Right cardiac atrium (tissue), 5 donors: Measurements from ENCODE around the gene MEF2A. TPM values are rescaled to one million over a fixed set of nuclear protein-coding genes. Genes with fewer than 3 reads are reported as not detected.
"Not testable (repeated sequence)": the region's sequence is repeated elsewhere in the genome, so short reads cannot be mapped to it uniquely, and the experiment has no call there.

Experiments
- ATAC-seq, 2 donors: fragments of 200-7000 bp; cut with Tn5 transposase; one replicate each; pipeline versions ENCODE4 v1.8.0 to v1.9.1; 2020; ENCODE audit warnings: moderate library complexity in 2 of 2, mild to moderate bottlenecking in 1 of 2
- DNase-seq, 3 donors: peaks; one replicate each; pipeline ENCODE4 v3.0.0-alpha.2; 2020
- H3K27ac ChIP-seq: one replicate; pipeline ENCODE4 v1.5.1; 2013; ENCODE audit warnings: mild to moderate bottlenecking, low read length, control low read depth, moderate library complexity
- H3K27me3 ChIP-seq: one replicate; pipeline ENCODE4 v1.6.1; 2013; ENCODE audit not compliant: control insufficient read depth, insufficient read depth
- H3K4me1 ChIP-seq: one replicate; pipeline ENCODE4 v1.6.1; 2013; ENCODE audit warnings: low read length; ENCODE audit not compliant: control insufficient read depth, insufficient read depth
- H3K4me3 ChIP-seq: one replicate; pipeline ENCODE4 v1.5.1; 2013; ENCODE audit warnings: low read length, control low read depth
- H3K9me3 ChIP-seq: one replicate; pipeline ENCODE4 v1.6.1; 2013; ENCODE audit warnings: low read length; ENCODE audit not compliant: control insufficient read depth
- WGBS: extraction: QIAGEN DNeasy Blood & Tissue Kit; methylation state at CpG from one replicate; pipeline ENCODE4 v1.1.7; 2013; 5-methylcytosine and 5-hydroxymethylcytosine counted together
- intact Hi-C, 4 donors: fragments of 100-400 bp; cut with DNase I; formaldehyde crosslinking; loops; one replicate each; pipeline versions ENCODE4 v1.11.0 to v1.14.0; 2022 to 2023
- polyA plus RNA-seq: library from polyadenylated mRNA; stranded (reverse); fragments of 200-250 nt; gene quantifications from one replicate; pipeline ENCODE4 v1.2.3, GENCODE V29; 2013
- total RNA-seq, 4 donors: library from RNA; stranded (reverse); fragmentation: NEBNext Ultra II Directional; extraction: Animal tissue kit (Norgen Biotek cat#: 25700); gene quantifications; one replicate each; pipeline ENCODE4 v1.2.1, GENCODE V29; 2021
- donor health status: healthy with polysubstance abuse.
- donor health status: DM: no; HTN: yes; CAD: no.
- donor health status: DM: no; HTN: no; CAD: no.
- donor health status: DM: no; HTN: yes; CAD: no; lungs with severe emphysema.
- donor health status: DM: yes; HTN: yes; CAD: no.

Gene MEF2A
- total and polyA plus RNA-seq, 5 donors: 65.9 to 177 (median 172) TPM

- no peaks in the 10 kb centered on the region for H3K4me1 ChIP-seq
- 77% methylated on average over 7 of the region's 7 CpGs for WGBS
- no peak for DNase-seq
- H3K4me3 ChIP-seq: no peak overlapping the region
- H3K9me3 ChIP-seq: no peaks in the 10 kb centered on the region
- intact Hi-C loops: loop anchor here in 1 of 4 donors (10.0 kb wide), 1 partner anchor 453 kb away; no protein-coding TSS in a partner anchor
- no peak for ATAC-seq
- no peaks in the 10 kb centered on the region for H3K27me3 ChIP-seq
- no peak overlapping the region for H3K27ac ChIP-seq
Observed at GRCh38 chr15:99738021-99738847, 172.4 kb downstream of the MEF2A start.

GRCh38 chr15:99741835-99742234, 176.1 kb downstream of the MEF2A start:
- 88% methylated on average over 2 of the region's 2 CpGs for WGBS
- ATAC-seq: no peak

GRCh38 chr15:99744142-99744541, 178.4 kb downstream of the MEF2A start:
- 91% methylated on average over 7 of the region's 7 CpGs for WGBS
- intact Hi-C loops: loop anchor here in 1 of 4 donors (10.0 kb wide), 1 partner anchor 469 kb away; no protein-coding TSS in a partner anchor
- ATAC-seq (no peak), DNase-seq (no peak)
- no peaks in the 10 kb centered on the region for H3K27me3 ChIP-seq
- H3K4me3 ChIP-seq: no peak overlapping the region
- no peaks in the 10 kb centered on the region for H3K4me1 ChIP-seq
- H3K9me3 ChIP-seq: no peaks in the 10 kb centered on the region
- no peak overlapping the region for H3K27ac ChIP-seq

More at GRCh38 chr15:99741835-99742234, 176.1 kb downstream of the MEF2A start:
- no peaks in the 10 kb centered on the region for H3K4me1 ChIP-seq
- no peaks in the 10 kb centered on the region for H3K27me3 ChIP-seq
- H3K4me3 ChIP-seq: no peak overlapping the region
- intact Hi-C loops: loop anchor here in 1 of 4 donors (10.0 kb wide), 1 partner anchor 467 kb away; no protein-coding TSS in a partner anchor
- no peak for DNase-seq
- H3K9me3 ChIP-seq: no peaks in the 10 kb centered on the region
- H3K27ac ChIP-seq: no peak overlapping the region

GRCh38 chr15:99745370-99746086, 179.7 kb downstream of the MEF2A start:
- no peaks in the 10 kb centered on the region for H3K27me3 ChIP-seq
- no peak for DNase-seq
- H3K4me3 ChIP-seq: no peak overlapping the region
- H3K27ac ChIP-seq: no peak overlapping the region
- intact Hi-C loops: loop anchor here in 1 of 4 donors (10.0 kb wide), 1 partner anchor 471 kb away; no protein-coding TSS in a partner anchor
- no peaks in the 10 kb centered on the region for H3K4me1 ChIP-seq
- H3K9me3 ChIP-seq: no peaks in the 10 kb centered on the region
- no peak for ATAC-seq
- 88% methylated on average over 9 of the region's 9 CpGs for WGBS

- Histone ChIP-seq H3K9me3 (no peaks in the 10 kb centered on the region), H3K27me3 (no peaks in the 10 kb centered on the region), H3K4me3 (no peak overlapping the region), H3K4me1 (no peaks in the 10 kb centered on the region), H3K27ac (no peak overlapping the region)
- DNase-seq: peak; percentile 56 to 77 (median 73)
- WGBS: 60% methylated on average over 6 of the region's 6 CpGs
- intact Hi-C loops: loop anchor here in 1 of 4 donors (10.0 kb wide), 1 partner anchor 475 kb away; no protein-coding TSS in a partner anchor
- peak; percentile 71 to 90 for ATAC-seq
Observed at GRCh38 chr15:99749386-99749785, 183.6 kb downstream of the MEF2A start.

- H3K27me3 ChIP-seq, ATAC-seq, H3K4me1 ChIP-seq, H3K9me3 ChIP-seq, DNase-seq, H3K4me3 ChIP-seq, H3K27ac ChIP-seq: not testable (repeated sequence)
- intact Hi-C loops: loop anchor here in 2 of 4 donors (5.0 to 10.0 kb wide), 2 partner anchors 476 to 478 kb away; no protein-coding TSS in a partner anchor
- 85% methylated on average over 11 of the region's 11 CpGs for WGBS
Observed at GRCh38 chr15:99750326-99750725, 184.5 kb downstream of the MEF2A start.

GRCh38 chr15:99752556-99752955, 186.8 kb downstream of the MEF2A start:
- intact Hi-C loops: loop anchor here in 2 of 4 donors (5.0 to 10.0 kb wide), 2 partner anchors 478 to 480 kb away; no protein-coding TSS in a partner anchor
- 83% methylated on average over 4 of the region's 4 CpGs for WGBS
- no peak overlapping the region for H3K4me3 ChIP-seq

GRCh38 chr15:99753066-99753465, 187.3 kb downstream of the MEF2A start:
- no peak for DNase-seq
- intact Hi-C loops: loop anchor here in 2 of 4 donors (5.0 to 10.0 kb wide), 2 partner anchors 478 to 481 kb away; no protein-coding TSS in a partner anchor
- 88% methylated on average over 4 of the region's 4 CpGs for WGBS

More at GRCh38 chr15:99752556-99752955, 186.8 kb downstream of the MEF2A start:
- Histone ChIP-seq H3K27ac (no peak overlapping the region), H3K4me1 (no peaks in the 10 kb centered on the region), H3K27me3 (no peaks in the 10 kb centered on the region), H3K9me3 (no peaks in the 10 kb centered on the region)
- no peak for DNase-seq
- ATAC-seq: no peak

GRCh38 chr15:99755692-99756409, 190.1 kb downstream of the MEF2A start:
- peak; percentile 81 to 86 for ATAC-seq
- no peaks in the 10 kb centered on the region for H3K27me3 ChIP-seq
- H3K4me3 ChIP-seq: no peak overlapping the region
- H3K4me1 ChIP-seq: no peaks in the 10 kb centered on the region
- 7% methylated on average over 7 of the region's 7 CpGs for WGBS
- intact Hi-C loops: loop anchor here in 3 of 4 donors (2.0 to 10.0 kb wide), 3 partner anchors 41 to 484 kb away; no protein-coding TSS in a partner anchor
- H3K9me3 ChIP-seq: no peaks in the 10 kb centered on the region
- peak; percentile 44 to 73 (median 71) for DNase-seq
- no peak overlapping the region for H3K27ac ChIP-seq

More at GRCh38 chr15:99753066-99753465, 187.3 kb downstream of the MEF2A start:
- no peak overlapping the region for H3K4me3 ChIP-seq
- H3K27ac ChIP-seq: no peak overlapping the region
- no peak for ATAC-seq
- no peaks in the 10 kb centered on the region for H3K9me3 ChIP-seq
- no peaks in the 10 kb centered on the region for H3K27me3 ChIP-seq
- H3K4me1 ChIP-seq: no peaks in the 10 kb centered on the region

GRCh38 chr15:99762288-99762687, 196.5 kb downstream of the MEF2A start:
- WGBS: 98% methylated on average over 1 of the region's 1 CpG

More at GRCh38 chr15:99762288-99762687, 196.5 kb downstream of the MEF2A start:
- H3K27me3 ChIP-seq: no peaks in the 10 kb centered on the region
- DNase-seq: no peak
- ATAC-seq: no peak
- no peaks in the 10 kb centered on the region for H3K9me3 ChIP-seq
- no peak overlapping the region for H3K27ac ChIP-seq
- intact Hi-C loops: no loop called here
- no peaks in the 10 kb centered on the region for H3K4me1 ChIP-seq
- no peak overlapping the region for H3K4me3 ChIP-seq
